ENCODE data around the gene NCS1. TPM values are rescaled to one million over a fixed set of nuclear protein-coding genes. Genes with fewer than 3 reads are reported as not detected.

Gene NCS1
- total and polyA plus RNA-seq, 2 of the 8 experiments (the other 6 are each of a cell fraction or from before 2014, with no cell fraction given) = 34.7 to 47.6 TPM

- no peak for TF ChIP-seq CHD7 (IDR thresholded peaks at IDR 0.05; ENCODE audit: insufficient replicate concordance, low read length)
- TF ChIP-seq SP1 (IDR thresholded peaks at IDR 0.05; ENCODE audit: low read depth, low read length) = no peak
- TF ChIP-seq EGR1 (IDR thresholded peaks at IDR 0.05; ENCODE audit: borderline replicate concordance, low read depth, low read length) = no peak
- TF ChIP-seq CBX5 (IDR thresholded peaks at IDR 0.05; ENCODE audit: low read depth, low read length) = no peak
- TF ChIP-seq KDM5A (IDR thresholded peaks at IDR 0.05; ENCODE audit: low read length) = no peak
- no peak for TF ChIP-seq JUND (IDR thresholded peaks at IDR 0.05; ENCODE audit: low read length)
- no peak for TF ChIP-seq CEBPB (IDR thresholded peaks at IDR 0.05; ENCODE audit: low read depth, low read length)
- TF ChIP-seq RXRA (IDR thresholded peaks at IDR 0.05; ENCODE audit: insufficient read depth, low read depth, low read length) = no peak
- no peak for TF ChIP-seq ASH2L (IDR thresholded peaks at IDR 0.05; ENCODE audit: low read length)
- TF ChIP-seq CTBP2 (IDR thresholded peaks at IDR 0.05; ENCODE audit: borderline replicate concordance, insufficient read depth, insufficient read length, low read length) = no peak
- no peak for TF ChIP-seq YY1 (IDR thresholded peaks at IDR 0.05; ENCODE audit: low read depth, low read length)
- TF ChIP-seq CBX8 (IDR thresholded peaks at IDR 0.05; ENCODE audit: borderline replicate concordance, low read depth, low read length) = no peak
These were observed 34.5 kb upstream of the NCS1 start (continued) for GRCh38 chr9:130137641-130138081.

Measured in H1 (cell line).